Gastroesophageal sphincter (tissue), 4 donors: ENCODE results near the gene RAF1. TPM values are rescaled to one million over a fixed set of nuclear protein-coding genes. Genes with fewer than 3 reads are reported as not detected.

Experiments used
- ATAC-seq: fragments of 150-250 bp; one replicate; pipeline ENCODE4 v1.9.1; 2016; ENCODE audit warnings: mild to moderate bottlenecking, moderate library complexity
- H3K27ac ChIP-seq, 4 donors: fragments of 200-600 bp; sonication (generic) in 3 of 4; 1 replicate in 3 of 4; 2 replicates in 1 of 4; pipeline ENCODE4 v1.5.1; 2016 to 2019
- H3K27me3 ChIP-seq: fragments of 200-600 bp; sonication (generic); one replicate; pipeline ENCODE4 v1.5.1; 2019
- H3K36me3 ChIP-seq, 2 donors: fragments of 200-600 bp; sonication (generic); one replicate each; pipeline ENCODE4 v1.5.1; 2019; ENCODE audit warnings: control low read depth in 1 of 2
- H3K4me1 ChIP-seq, 3 donors: fragments of 200-600 bp; sonication (generic); 1 replicate in 2 of 3; 2 replicates in 1 of 3; pipeline ENCODE4 v1.5.1; 2016 to 2019; ENCODE audit warnings: control low read depth in 2 of 3
- H3K4me3 ChIP-seq, 2 donors: fragments of 200-600 bp; sonication (generic); one replicate each; pipeline ENCODE4 v1.5.1; 2019; ENCODE audit warnings: mild to moderate bottlenecking in 1 of 2, moderate library complexity in 1 of 2
- H3K9me3 ChIP-seq, 3 donors: fragments of 200-600 bp; sonication (generic); one replicate each; pipeline ENCODE4 v1.5.1; 2017 to 2019; ENCODE audit warnings: control low read depth in 2 of 3
- CTCF ChIP-seq, 4 experiments: fragments of 200-600 bp in 2 of 4; fragments of 450-650 bp in 2 of 4; sonication (generic) in 1 of 4; IDR thresholded peaks; one replicate each; pipeline ENCODE4 v1.5.1; 2017 to 2019; ENCODE audit warnings: antibody characterized with exemption in 4 of 4, mild to moderate bottlenecking in 2 of 4, moderate library complexity in 2 of 4
- EP300 ChIP-seq: sonication (generic); formaldehyde crosslinking; IDR thresholded peaks from one replicate; pipeline ENCODE4 v1.6.1; 2017; ENCODE audit warnings: antibody characterized with exemption, mild to moderate bottlenecking
- POLR2A ChIP-seq, 2 donors: fragments of 450-650 bp; IDR thresholded peaks; one replicate each; pipeline ENCODE4 v1.6.1; 2017; ENCODE audit warnings: antibody characterized with exemption in 2 of 2, mild to moderate bottlenecking in 2 of 2, moderate library complexity in 1 of 2
- POLR2AphosphoS5 ChIP-seq: sonication (generic); formaldehyde crosslinking; IDR thresholded peaks from one replicate; pipeline ENCODE4 v1.6.1; 2017; ENCODE audit warnings: antibody characterized with exemption
- WGBS, 2 donors: methylation state at CpG; one replicate each; pipeline ENCODE4 v1.1.5; 2018; ENCODE audit warnings: low coverage in 1 of 2; 5-methylcytosine and 5-hydroxymethylcytosine counted together
- total RNA-seq, 4 donors: library from RNA; depleted of rRNA; stranded (reverse); fragments of >200 nt; gene quantifications; one replicate each; pipeline ENCODE4 v1.1.0, GENCODE V29; 2016

Gene RAF1
- total RNA-seq, 4 donors from 2014 or later: 115 to 146 (median 130) TPM

DNA sequence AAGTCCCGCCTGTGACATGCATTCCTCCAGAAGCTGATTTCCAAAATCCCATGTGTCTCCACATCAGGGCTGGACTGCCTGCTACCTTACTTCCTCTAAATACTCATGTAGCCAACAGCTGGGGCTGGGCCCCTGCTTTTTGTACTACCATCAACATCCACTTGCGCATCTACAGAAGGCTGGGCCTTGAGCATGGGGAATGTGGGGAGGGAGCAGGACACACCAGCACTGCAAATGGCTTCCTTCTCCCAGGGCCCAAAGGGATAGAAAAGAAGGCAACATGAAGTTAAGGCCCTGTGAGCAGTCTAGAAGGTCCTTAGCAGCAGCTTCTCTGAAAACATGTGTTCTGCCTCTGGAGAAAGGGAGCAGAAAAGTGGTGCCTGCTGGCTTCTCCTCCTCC, 79.8 kb downstream of the RAF1 start:
- no peak for ATAC-seq
- H3K36me3 ChIP-seq: peaks cover 0 to 100% of the 10 kb centered on the region in 2 donors
- no CpG with 5 or more reads among the region's 2 CpGs for WGBS, 2 donors
- H3K4me3 ChIP-seq: no peak overlapping the region
- TF ChIP-seq CTCF (IDR thresholded peaks at IDR 0.05) (no peak), EP300 (no peak), POLR2A (IDR thresholded peaks at IDR 0.05) (no peak), POLR2AphosphoS5 (no peak)
- no peak overlapping the region for H3K27ac ChIP-seq
- H3K4me1 ChIP-seq: peaks cover 0 to 8% (median 0%) of the 10 kb centered on the region in 3 donors
- H3K9me3 ChIP-seq: no peaks in the 10 kb centered on the region
- H3K27me3 ChIP-seq: no peaks in the 10 kb centered on the region

DNA sequence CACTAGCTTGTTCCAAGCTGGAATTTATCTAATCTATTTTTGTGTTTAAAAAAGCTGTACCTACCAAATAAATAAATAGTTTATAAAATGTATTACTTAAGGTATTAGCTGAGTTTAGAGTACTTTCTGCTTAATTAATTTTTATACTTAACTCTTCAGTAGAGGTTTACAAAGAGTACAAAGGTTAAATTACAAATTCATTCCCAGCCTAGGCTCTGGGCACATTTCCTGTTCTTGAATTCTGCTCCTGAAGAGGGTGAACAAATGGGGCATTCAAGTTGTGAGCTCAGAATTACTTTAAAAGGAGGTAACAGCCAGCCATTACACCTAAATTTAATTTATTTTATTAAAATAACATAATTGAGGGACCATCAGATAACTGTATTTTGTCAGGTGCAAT, 80.6 kb downstream of the RAF1 start:
- Histone ChIP-seq H3K4me1 (peaks cover 0 to 8% (median 0%) of the 10 kb centered on the region in 3 donors), H3K4me3 (no peak overlapping the region), H3K36me3 (peaks cover 0 to 100% of the 10 kb centered on the region in 2 donors), H3K27me3 (no peaks in the 10 kb centered on the region), H3K27ac (no peak overlapping the region), H3K9me3 (no peaks in the 10 kb centered on the region)
- ATAC-seq: no peak
- TF ChIP-seq POLR2AphosphoS5: no peak
- no peak for TF ChIP-seq POLR2A (IDR thresholded peaks at IDR 0.05)
- no peak for TF ChIP-seq EP300
- TF ChIP-seq CTCF (IDR thresholded peaks at IDR 0.05): no peak

- Histone ChIP-seq H3K4me3 (no peak overlapping the region), H3K27me3 (no peaks in the 10 kb centered on the region), H3K27ac (no peak overlapping the region), H3K4me1 (peaks cover 0 to 8% (median 0%) of the 10 kb centered on the region in 3 donors), H3K9me3 (no peaks in the 10 kb centered on the region), H3K36me3 (peaks cover 0 to 100% of the 10 kb centered on the region in 2 donors)
- TF ChIP-seq EP300 (no peak), POLR2AphosphoS5 (no peak), CTCF (IDR thresholded peaks at IDR 0.05) (no peak), POLR2A (IDR thresholded peaks at IDR 0.05) (no peak)
- no peak for ATAC-seq
- WGBS, 2 donors: 62 to 68% methylated on average over 2 to 3 of the region's 4 CpGs
Observed at GRCh38 chr3:12582730-12583129, 81.2 kb downstream of the RAF1 start.

- Histone ChIP-seq H3K36me3 (peaks cover 0 to 100% of the 10 kb centered on the region in 2 donors), H3K27ac (peak overlapping the region in 3 of 4 donors; percentile 0 to 27 (median 16)), H3K4me1 (peaks cover 0 to 8% (median 0%) of the 10 kb centered on the region in 3 donors), H3K4me3 (no peak overlapping the region), H3K9me3 (no peaks in the 10 kb centered on the region), H3K27me3 (no peaks in the 10 kb centered on the region)
- WGBS, 2 donors: 41 to 57% methylated on average over 3 of the region's 3 CpGs
- TF ChIP-seq CTCF (IDR thresholded peaks at IDR 0.05): no peak
- no peak for TF ChIP-seq POLR2A (IDR thresholded peaks at IDR 0.05)
- no peak for TF ChIP-seq POLR2AphosphoS5
- no peak for TF ChIP-seq EP300
- ATAC-seq: no peak
Observed at GRCh38 chr3:12579905-12580304, 84.0 kb downstream of the RAF1 start.

- Histone ChIP-seq H3K36me3 (peaks cover 0 to 100% of the 10 kb centered on the region in 2 donors), H3K4me1 (peaks cover 0 to 10% (median 0%) of the 10 kb centered on the region in 3 donors), H3K4me3 (no peak overlapping the region), H3K27ac (peak overlapping the region in 2 of 4 donors; percentile 0 to 27), H3K9me3 (no peaks in the 10 kb centered on the region), H3K27me3 (no peaks in the 10 kb centered on the region)
- 90 to 93% methylated on average over 2 to 3 of the region's 3 CpGs for WGBS, 2 donors
- no peak for TF ChIP-seq POLR2AphosphoS5
- no peak for TF ChIP-seq EP300
- TF ChIP-seq POLR2A (IDR thresholded peaks at IDR 0.05): no peak
- TF ChIP-seq CTCF (IDR thresholded peaks at IDR 0.05): no peak
- ATAC-seq: no peak
Observed at GRCh38 chr3:12579456-12579855, 84.5 kb downstream of the RAF1 start.
